Calu3 (cell line): ENCODE data around the gene TOM1L2. TPM values are rescaled to one million over a fixed set of nuclear protein-coding genes. Genes with fewer than 3 reads are reported as not detected.

ENCODE experiments used
- BruUV-seq: library from RNA; stranded (reverse); fragments of 400-500 nt; replicated peaks from 2 replicates; lab custom pipeline; 2021; lab: Mats Ljungman, UMichigan
- CTCF ChIA-PET: fragments of 300-600 bp; sonication (Branson Sonifier 250); formaldehyde crosslinking; loops from one replicate; lab custom pipeline; 2022; ENCODE audit warnings: antibody characterized with exemption; lab: Charles Lee
- DNase-seq: peaks from one replicate; pipeline ENCODE4 v3.0.0; 2022
- H3K27ac Mint-ChIP-seq: one replicate; pipeline ENCODE4 v1.8.0; 2022; ENCODE audit warnings: mixed read lengths; ENCODE audit not compliant: unreplicated experiment
- H3K27me3 Mint-ChIP-seq: one replicate; pipeline ENCODE4 v1.8.0; 2022; ENCODE audit warnings: mixed read lengths; ENCODE audit not compliant: unreplicated experiment
- H3K36me3 Mint-ChIP-seq: one replicate; pipeline ENCODE4 v1.8.0; 2022; ENCODE audit warnings: mild to moderate bottlenecking, moderate library complexity, mixed read lengths; ENCODE audit not compliant: insufficient read depth, unreplicated experiment
- H3K4me1 Mint-ChIP-seq: one replicate; pipeline ENCODE4 v1.8.0; 2022; ENCODE audit warnings: mild to moderate bottlenecking, low read depth, mixed read lengths; ENCODE audit not compliant: unreplicated experiment
- H3K4me3 Mint-ChIP-seq: one replicate; pipeline ENCODE4 v1.8.0; 2022; ENCODE audit warnings: mild to moderate bottlenecking, low read depth, moderate library complexity, mixed read lengths; ENCODE audit not compliant: unreplicated experiment
- H3K9me3 Mint-ChIP-seq: one replicate; pipeline ENCODE4 v1.8.0; 2022; ENCODE audit warnings: low read depth, mixed read lengths; ENCODE audit not compliant: unreplicated experiment
- intact Hi-C: fragments of 100-400 bp; cut with micrococcal nuclease; formaldehyde crosslinking; loops from one replicate; pipeline ENCODE4 v1.10.0; 2022; ENCODE audit not compliant: unreplicated experiment
- total RNA-seq: library from RNA; stranded (reverse); gene quantifications from 2 replicates; pipeline ENCODE4 v1.2.3, GENCODE V29; 2022
- TF ChIP-seq, protein P1 (sequence below): fragments of 200-600 bp; IDR thresholded peaks from one replicate; pipeline ENCODE4 v1.8.0; 2022; ENCODE audit warnings: antibody characterized with exemption; ENCODE audit not compliant: unreplicated experiment

Gene TOM1L2
- total RNA-seq, 1 experiment from 2014 or later, result 20.1 TPM

GRCh38 chr17:18014006-18014405, 41.8 kb upstream of the TOM1L2 start:
- CTCF ChIA-PET, result no interaction called here

DNA sequence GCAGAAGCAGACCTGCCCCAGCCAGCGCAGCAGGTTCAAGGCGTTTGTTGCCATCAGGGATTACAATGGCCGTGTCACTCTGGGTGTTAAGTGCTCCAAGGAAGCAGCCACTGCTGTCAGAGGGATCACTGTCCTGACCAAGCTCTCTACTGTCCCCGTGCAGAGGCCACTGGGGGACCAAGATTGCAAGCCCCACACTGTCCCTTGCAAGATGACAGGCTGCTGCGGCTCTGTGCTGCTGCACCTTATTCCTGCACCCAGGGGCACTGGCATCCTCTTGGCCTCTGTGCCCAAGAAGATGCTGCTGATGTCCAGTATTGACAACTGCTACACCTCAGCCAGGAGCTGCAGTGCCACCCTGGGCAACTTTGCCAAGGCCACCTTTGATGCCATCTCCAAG, 39.1 kb upstream of the TOM1L2 start:
- H3K9me3 Mint-ChIP-seq, result no peaks in the 10 kb centered on the region
- H3K4me1 Mint-ChIP-seq, result no peaks in the 10 kb centered on the region
- no TSS peak for BruUV-seq
- no peaks in the 10 kb centered on the region for H3K27me3 Mint-ChIP-seq
- H3K4me3 Mint-ChIP-seq, result no peak overlapping the region
- H3K36me3 Mint-ChIP-seq, result peaks cover 4% of the 10 kb centered on the region
- intact Hi-C loops, result no loop called here
- TF ChIP-seq, protein P1, sequence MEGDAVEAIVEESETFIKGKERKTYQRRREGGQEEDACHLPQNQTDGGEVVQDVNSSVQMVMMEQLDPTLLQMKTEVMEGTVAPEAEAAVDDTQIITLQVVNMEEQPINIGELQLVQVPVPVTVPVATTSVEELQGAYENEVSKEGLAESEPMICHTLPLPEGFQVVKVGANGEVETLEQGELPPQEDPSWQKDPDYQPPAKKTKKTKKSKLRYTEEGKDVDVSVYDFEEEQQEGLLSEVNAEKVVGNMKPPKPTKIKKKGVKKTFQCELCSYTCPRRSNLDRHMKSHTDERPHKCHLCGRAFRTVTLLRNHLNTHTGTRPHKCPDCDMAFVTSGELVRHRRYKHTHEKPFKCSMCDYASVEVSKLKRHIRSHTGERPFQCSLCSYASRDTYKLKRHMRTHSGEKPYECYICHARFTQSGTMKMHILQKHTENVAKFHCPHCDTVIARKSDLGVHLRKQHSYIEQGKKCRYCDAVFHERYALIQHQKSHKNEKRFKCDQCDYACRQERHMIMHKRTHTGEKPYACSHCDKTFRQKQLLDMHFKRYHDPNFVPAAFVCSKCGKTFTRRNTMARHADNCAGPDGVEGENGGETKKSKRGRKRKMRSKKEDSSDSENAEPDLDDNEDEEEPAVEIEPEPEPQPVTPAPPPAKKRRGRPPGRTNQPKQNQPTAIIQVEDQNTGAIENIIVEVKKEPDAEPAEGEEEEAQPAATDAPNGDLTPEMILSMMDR, result no peak
- DNase-seq, result no peak
- H3K27ac Mint-ChIP-seq, result no peak overlapping the region
- CTCF ChIA-PET, result interaction anchor here (0.6 kb wide), 1 partner anchor 134 kb away, joined by 3 read pairs; no protein-coding TSS in a partner anchor

More at GRCh38 chr17:18014006-18014405, 41.8 kb upstream of the TOM1L2 start:
- Mint-ChIP-seq H3K9me3 (no peaks in the 10 kb centered on the region), H3K4me1 (no peaks in the 10 kb centered on the region), H3K4me3 (no peak overlapping the region), H3K27ac (no peak overlapping the region), H3K36me3 (no peaks in the 10 kb centered on the region), H3K27me3 (no peaks in the 10 kb centered on the region)
- BruUV-seq, result no TSS peak
- intact Hi-C loops, result no loop called here
- TF ChIP-seq, protein P1, result no peak
- DNase-seq, result no peak

GRCh38 chr17:18009609-18010420, 37.6 kb upstream of the TOM1L2 start:
- TF ChIP-seq, protein P1, result no peak
- H3K27me3 Mint-ChIP-seq, result no peaks in the 10 kb centered on the region
- intact Hi-C loops, result no loop called here
- H3K4me1 Mint-ChIP-seq, result no peaks in the 10 kb centered on the region
- H3K4me3 Mint-ChIP-seq, result no peak overlapping the region
- no peak overlapping the region for H3K27ac Mint-ChIP-seq
- no peak for DNase-seq
- CTCF ChIA-PET, result no interaction called here
- BruUV-seq, result no TSS peak
- no peaks in the 10 kb centered on the region for H3K9me3 Mint-ChIP-seq
- H3K36me3 Mint-ChIP-seq, result peaks cover 4% of the 10 kb centered on the region

DNA sequence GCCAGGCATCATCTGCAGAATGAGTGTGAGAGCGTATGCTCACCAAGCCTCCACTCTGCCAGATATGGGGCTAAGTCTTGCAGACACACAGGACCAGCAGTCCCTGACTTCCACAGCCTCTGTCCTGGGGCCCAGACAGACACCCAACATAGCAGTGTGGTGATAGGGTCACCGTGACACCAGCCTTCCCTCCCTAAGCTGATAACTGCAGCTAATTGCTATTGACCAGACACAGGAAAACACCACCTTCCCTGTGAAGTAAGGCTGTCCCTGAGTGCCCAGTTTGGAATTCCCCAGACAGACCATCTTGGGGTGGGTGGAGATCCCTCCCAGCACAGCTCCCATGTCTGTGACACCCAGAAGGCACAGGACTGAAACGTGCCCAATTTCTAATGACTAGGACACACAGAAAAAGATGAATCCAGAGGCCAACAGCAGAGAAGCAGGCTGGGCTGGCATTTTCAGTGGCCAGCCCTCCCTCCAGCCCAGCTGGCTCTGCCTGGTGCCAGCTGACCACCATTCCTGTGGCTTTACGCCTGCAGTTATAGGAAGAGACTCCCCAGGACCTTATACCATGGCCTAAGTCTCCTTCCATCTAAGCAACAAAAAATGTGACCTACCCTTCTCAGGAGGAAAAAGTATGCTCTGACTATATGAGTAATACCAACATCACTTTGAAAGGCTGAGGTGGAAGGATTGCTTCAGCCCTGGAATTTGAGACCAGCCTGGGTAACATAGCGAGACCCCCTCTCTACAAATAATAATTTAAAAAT, 36.5 kb upstream of the TOM1L2 start:
- Mint-ChIP-seq H3K4me3 (no peak overlapping the region), H3K4me1 (no peaks in the 10 kb centered on the region), H3K27ac (no peak overlapping the region), H3K27me3 (no peaks in the 10 kb centered on the region), H3K36me3 (peaks cover 4% of the 10 kb centered on the region), H3K9me3 (no peaks in the 10 kb centered on the region)
- no TSS peak for BruUV-seq
- DNase-seq, result no peak
- CTCF ChIA-PET, result no interaction called here
- intact Hi-C loops, result no loop called here
- TF ChIP-seq, protein P1, result no peak
